BE2C (cell line): ENCODE data around the gene WASF3.

ENCODE experiments used
- DNase-seq: peaks from one replicate; pipeline ENCODE4 v3.0.0-alpha.2; 2020
- H3K27me3 ChIP-seq: fragments of 250-450 bp; sonication (Bioruptor Pico); 2 replicates; pipeline ENCODE4 v1.5.1; 2020; ENCODE audit warnings: mild to moderate bottlenecking
- H3K36me3 ChIP-seq: fragments of 250-450 bp; sonication (Bioruptor Pico); 2 replicates; pipeline ENCODE4 v1.5.1; 2020; ENCODE audit warnings: mild to moderate bottlenecking
- H3K4me1 ChIP-seq: fragments of 250-450 bp; sonication (Bioruptor Pico); 2 replicates; pipeline ENCODE4 v1.5.1; 2020
- H3K4me3 ChIP-seq: 2 replicates; pipeline ENCODE4 v1.5.1; 2011; ENCODE audit warnings: low read depth, low read length
- H3K9me3 ChIP-seq: fragments of 250-450 bp; sonication (Bioruptor Pico); 2 replicates; pipeline ENCODE4 v1.5.1; 2020
- TF ChIP-seq, protein P1 (sequence below): IDR thresholded peaks from 2 replicates; pipeline ENCODE4 v1.5.1; 2012; ENCODE audit warnings: mild to moderate bottlenecking, low read depth, low read length

Gene WASF3

DNA sequence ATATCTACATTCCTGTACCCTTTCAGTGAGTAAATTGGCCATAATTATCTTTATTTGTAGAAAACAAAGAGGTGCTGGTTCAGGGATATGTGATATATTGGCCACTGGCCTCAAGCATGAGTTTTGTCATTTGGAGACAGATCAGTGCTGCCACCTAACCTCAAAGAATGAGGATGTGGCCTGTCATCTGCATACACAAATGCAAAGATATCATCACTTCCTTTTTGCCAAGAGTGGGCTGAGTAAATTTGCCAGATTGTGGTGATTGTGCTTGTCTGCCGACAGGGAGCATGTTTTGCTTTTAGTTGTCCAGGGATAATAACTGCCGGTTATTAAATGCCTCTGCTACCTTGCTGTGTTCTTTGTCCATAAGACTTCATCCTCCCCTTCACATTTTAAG lies 44.2 kb downstream of the WASF3 start:
- Histone ChIP-seq H3K4me3 (no peak overlapping the region), H3K36me3 (no peaks in the 10 kb centered on the region), H3K9me3 (no peaks in the 10 kb centered on the region), H3K27me3 (peaks cover 3% of the 10 kb centered on the region; the same call in 1 of the 2 replicates), H3K4me1 (no peaks in the 10 kb centered on the region)
- TF ChIP-seq, protein P1, sequence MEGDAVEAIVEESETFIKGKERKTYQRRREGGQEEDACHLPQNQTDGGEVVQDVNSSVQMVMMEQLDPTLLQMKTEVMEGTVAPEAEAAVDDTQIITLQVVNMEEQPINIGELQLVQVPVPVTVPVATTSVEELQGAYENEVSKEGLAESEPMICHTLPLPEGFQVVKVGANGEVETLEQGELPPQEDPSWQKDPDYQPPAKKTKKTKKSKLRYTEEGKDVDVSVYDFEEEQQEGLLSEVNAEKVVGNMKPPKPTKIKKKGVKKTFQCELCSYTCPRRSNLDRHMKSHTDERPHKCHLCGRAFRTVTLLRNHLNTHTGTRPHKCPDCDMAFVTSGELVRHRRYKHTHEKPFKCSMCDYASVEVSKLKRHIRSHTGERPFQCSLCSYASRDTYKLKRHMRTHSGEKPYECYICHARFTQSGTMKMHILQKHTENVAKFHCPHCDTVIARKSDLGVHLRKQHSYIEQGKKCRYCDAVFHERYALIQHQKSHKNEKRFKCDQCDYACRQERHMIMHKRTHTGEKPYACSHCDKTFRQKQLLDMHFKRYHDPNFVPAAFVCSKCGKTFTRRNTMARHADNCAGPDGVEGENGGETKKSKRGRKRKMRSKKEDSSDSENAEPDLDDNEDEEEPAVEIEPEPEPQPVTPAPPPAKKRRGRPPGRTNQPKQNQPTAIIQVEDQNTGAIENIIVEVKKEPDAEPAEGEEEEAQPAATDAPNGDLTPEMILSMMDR, result no peak
- no peak for DNase-seq

DNA sequence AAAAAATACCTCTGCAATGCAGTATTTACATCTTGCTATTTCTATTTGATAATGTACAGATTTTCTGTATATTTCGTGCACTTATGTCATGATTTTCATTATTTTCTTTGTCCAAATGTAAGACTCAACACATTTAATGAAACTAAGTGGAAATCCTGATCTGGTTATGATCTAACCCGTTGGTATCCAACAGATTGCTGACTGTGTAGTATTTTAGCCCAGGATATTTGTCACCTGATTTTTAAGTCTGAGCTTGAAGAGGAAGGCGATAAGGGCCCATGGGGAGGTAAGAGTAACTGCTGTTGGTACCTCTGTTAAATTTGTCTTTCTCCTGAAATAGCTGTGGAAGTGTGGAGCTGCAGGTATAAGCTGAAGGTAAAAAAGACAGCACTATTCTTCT lies 45.3 kb downstream of the WASF3 start:
- no peak for DNase-seq
- peaks cover 3% of the 10 kb centered on the region; the same call in 1 of the 2 replicates for H3K27me3 ChIP-seq
- TF ChIP-seq, protein P1, result no peak
- H3K9me3 ChIP-seq, result no peaks in the 10 kb centered on the region
- no peak overlapping the region for H3K4me3 ChIP-seq
- no peaks in the 10 kb centered on the region for H3K4me1 ChIP-seq
- H3K36me3 ChIP-seq, result no peaks in the 10 kb centered on the region

DNA sequence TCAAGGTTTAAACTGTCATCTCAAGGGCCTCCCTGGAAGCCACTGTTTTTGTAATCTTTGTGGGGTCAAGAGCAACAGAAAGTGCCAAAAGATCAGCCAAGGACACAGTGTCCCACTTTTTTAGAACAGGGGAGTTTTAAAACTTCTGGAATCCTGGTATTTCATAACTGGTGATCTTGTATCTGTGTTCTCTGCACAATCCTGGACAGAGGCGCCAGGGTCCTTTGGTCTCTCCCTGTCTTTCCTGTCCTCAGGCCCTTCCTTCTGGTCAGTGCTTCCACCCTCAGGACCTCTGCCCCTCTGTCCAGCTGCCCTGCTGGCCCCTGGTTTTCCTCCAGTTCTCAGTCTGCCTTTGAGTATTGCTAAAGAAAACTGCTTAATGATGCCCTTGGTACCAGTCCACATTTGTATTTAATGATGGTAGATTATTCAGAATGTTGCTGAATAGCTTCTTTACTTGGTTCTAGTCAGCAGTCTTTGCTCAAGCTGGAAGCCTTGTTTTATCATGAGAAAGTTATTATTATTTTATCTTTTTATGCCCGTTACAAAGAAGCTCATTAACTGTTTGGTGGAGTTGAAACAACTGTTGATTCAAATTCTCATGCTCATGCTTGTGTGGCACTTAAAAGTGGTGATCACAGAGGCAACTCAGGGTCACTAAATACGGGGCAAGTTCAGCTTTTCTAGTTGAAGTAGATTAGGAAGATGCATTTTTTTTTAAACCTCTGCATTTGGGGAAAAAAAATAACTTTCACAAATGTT lies 47.5 kb downstream of the WASF3 start:
- Histone ChIP-seq H3K36me3 (no peaks in the 10 kb centered on the region), H3K4me3 (no peak overlapping the region), H3K9me3 (no peaks in the 10 kb centered on the region), H3K4me1 (no peaks in the 10 kb centered on the region), H3K27me3 (peaks cover 3% of the 10 kb centered on the region; the same call in 1 of the 2 replicates)
- TF ChIP-seq, protein P1, result no peak
- no peak for DNase-seq

DNA sequence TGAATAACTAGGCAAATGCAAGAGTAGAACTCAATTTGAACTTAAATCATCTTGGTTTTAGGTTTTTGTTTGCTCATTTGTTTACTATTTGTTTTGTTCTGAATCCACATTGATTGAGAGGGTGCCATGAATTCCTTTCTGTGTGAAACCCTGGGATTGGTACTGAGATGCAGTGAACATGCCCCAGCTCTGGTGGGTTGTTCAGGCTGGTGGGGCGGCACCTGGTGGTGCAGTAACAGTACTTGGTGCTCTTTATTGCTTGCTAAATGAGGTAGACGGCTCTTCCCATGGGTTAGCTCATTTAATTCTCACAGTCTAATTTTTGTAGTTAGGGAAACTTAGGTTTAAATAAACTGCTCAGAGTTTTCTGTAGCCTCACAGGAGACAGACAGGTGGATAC lies 48.4 kb downstream of the WASF3 start:
- TF ChIP-seq, protein P1, result peak; percentile 35
- no peaks in the 10 kb centered on the region for H3K9me3 ChIP-seq
- no peak overlapping the region for H3K4me3 ChIP-seq
- no peaks in the 10 kb centered on the region for H3K36me3 ChIP-seq
- peaks cover 3% of the 10 kb centered on the region; the same call in 1 of the 2 replicates for H3K27me3 ChIP-seq
- H3K4me1 ChIP-seq, result no peaks in the 10 kb centered on the region
- DNase-seq, result peak; percentile 20

DNA sequence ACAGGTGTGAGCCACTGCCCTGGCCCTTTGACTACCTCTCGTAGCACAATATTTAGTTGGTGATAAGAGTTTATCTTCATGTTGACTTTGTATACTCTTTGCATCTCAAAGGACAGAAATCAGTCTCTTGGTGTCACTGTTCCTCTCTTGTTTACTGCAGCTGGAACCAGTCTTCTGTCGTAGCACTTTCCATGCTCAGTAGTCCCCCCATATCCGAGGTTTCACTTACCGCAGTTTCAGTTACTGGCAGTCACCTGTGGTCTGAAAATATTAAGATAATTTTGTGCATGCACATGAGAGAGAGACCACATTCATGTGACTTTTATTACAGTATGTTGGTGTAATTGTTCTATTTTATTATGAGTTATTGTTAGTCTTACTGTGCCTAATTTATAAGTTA lies 49.1 kb downstream of the WASF3 start:
- DNase-seq, result no peak
- Histone ChIP-seq H3K27me3 (peaks cover 3% of the 10 kb centered on the region; the same call in 1 of the 2 replicates), H3K4me1 (no peaks in the 10 kb centered on the region), H3K36me3 (no peaks in the 10 kb centered on the region), H3K9me3 (no peaks in the 10 kb centered on the region), H3K4me3 (no peak overlapping the region)
- TF ChIP-seq, protein P1, result no peak

DNA sequence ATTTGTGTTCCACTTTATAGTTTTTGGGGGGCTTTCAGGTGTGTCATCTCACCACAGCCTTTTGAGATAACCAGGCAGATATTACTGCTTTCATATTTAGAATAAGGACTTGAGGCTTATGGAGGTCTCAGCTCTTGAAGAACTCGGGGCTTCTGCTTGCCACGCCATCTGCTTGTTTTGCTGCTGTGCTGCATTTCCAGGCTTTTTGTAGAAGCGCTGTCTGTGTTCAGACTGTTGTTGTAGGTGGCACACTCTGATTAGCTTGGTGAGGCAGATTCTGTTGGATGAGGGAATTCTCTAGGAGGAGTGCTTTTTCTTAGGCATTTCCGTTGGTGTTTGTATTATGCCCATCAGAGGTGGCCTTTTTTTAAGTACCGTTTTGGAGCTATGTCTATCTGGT lies 57.2 kb downstream of the WASF3 start:
- no peaks in the 10 kb centered on the region for H3K27me3 ChIP-seq
- no peaks in the 10 kb centered on the region for H3K36me3 ChIP-seq
- TF ChIP-seq, protein P1, result no peak
- no peaks in the 10 kb centered on the region for H3K4me1 ChIP-seq
- no peak for DNase-seq
- H3K4me3 ChIP-seq, result no peak overlapping the region
- H3K9me3 ChIP-seq, result no peaks in the 10 kb centered on the region
